ENCODE results near the gene ADPRHL1.

- TF ChIP-seq, protein P1, sequence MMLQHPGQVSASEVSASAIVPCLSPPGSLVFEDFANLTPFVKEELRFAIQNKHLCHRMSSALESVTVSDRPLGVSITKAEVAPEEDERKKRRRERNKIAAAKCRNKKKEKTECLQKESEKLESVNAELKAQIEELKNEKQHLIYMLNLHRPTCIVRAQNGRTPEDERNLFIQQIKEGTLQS (IDR thresholded peaks at IDR 0.05), result no peak
- TF ChIP-seq, protein P2, sequence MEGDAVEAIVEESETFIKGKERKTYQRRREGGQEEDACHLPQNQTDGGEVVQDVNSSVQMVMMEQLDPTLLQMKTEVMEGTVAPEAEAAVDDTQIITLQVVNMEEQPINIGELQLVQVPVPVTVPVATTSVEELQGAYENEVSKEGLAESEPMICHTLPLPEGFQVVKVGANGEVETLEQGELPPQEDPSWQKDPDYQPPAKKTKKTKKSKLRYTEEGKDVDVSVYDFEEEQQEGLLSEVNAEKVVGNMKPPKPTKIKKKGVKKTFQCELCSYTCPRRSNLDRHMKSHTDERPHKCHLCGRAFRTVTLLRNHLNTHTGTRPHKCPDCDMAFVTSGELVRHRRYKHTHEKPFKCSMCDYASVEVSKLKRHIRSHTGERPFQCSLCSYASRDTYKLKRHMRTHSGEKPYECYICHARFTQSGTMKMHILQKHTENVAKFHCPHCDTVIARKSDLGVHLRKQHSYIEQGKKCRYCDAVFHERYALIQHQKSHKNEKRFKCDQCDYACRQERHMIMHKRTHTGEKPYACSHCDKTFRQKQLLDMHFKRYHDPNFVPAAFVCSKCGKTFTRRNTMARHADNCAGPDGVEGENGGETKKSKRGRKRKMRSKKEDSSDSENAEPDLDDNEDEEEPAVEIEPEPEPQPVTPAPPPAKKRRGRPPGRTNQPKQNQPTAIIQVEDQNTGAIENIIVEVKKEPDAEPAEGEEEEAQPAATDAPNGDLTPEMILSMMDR (IDR thresholded peaks at IDR 0.05; ENCODE audit: low read depth, low read length, missing input control), result no peak
- TF ChIP-seq SP1 (IDR thresholded peaks at IDR 0.05) (no peak), FOXA2 (IDR thresholded peaks at IDR 0.05) (no peak), YY1 (IDR thresholded peaks at IDR 0.05) (no peak), FOXA1 (IDR thresholded peaks at IDR 0.05) (no peak), RAD21 (IDR thresholded peaks at IDR 0.05) (no peak), GABPA (IDR thresholded peaks at IDR 0.05 in 1 of 2, conservative IDR thresholded peaks at IDR 0.05 in 1 of 2) (no peak), REST (IDR thresholded peaks at IDR 0.05) (no peak), JUND (IDR thresholded peaks at IDR 0.05) (no peak)
- TF ChIP-seq, protein P3, sequence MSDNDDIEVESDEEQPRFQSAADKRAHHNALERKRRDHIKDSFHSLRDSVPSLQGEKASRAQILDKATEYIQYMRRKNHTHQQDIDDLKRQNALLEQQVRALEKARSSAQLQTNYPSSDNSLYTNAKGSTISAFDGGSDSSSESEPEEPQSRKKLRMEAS (IDR thresholded peaks at IDR 0.05), result no peak
Observed at GRCh38 chr13:113421673-113422270, 31.5 kb downstream of the ADPRHL1 start.
